NB4 (cell line): ENCODE measurements around the gene SYT10.

ENCODE experiments used
- CTCF ChIP-seq: IDR thresholded peaks from one replicate; pipeline ENCODE4 v1.5.1; 2012; ENCODE audit warnings: low read depth, low read length
- MAX ChIP-seq: IDR thresholded peaks from 2 replicates; pipeline ENCODE4 v1.6.1; 2011; ENCODE audit warnings: low read depth, low read length
- MYC ChIP-seq: IDR thresholded peaks from 2 replicates; pipeline ENCODE4 v1.6.1; 2011; ENCODE audit warnings: low read depth, low read length
- POLR2A ChIP-seq: IDR thresholded peaks from 2 replicates; pipeline ENCODE4 v1.6.1; 2011; ENCODE audit warnings: mild to moderate bottlenecking; ENCODE audit not compliant: insufficient read length; ENCODE audit errors: extremely low read depth

GRCh38 chr12:33423706-33424105, 15.9 kb downstream of the SYT10 start:
- TF ChIP-seq POLR2A: no peak
- no peak for TF ChIP-seq MAX
- TF ChIP-seq CTCF: no peak
- TF ChIP-seq MYC: no peak
